DMS53 treated with DMSO at 0.1 percent for 48 hours (cell line): ENCODE results near the gene CLIC4.
"Not testable (repeated sequence)": the region's sequence is repeated elsewhere in the genome, so short reads cannot be mapped to it uniquely, and the experiment has no call there.

Experiments
- DNase-seq: peaks from one replicate; lab custom pipeline; 2025; ENCODE audit not compliant: unreplicated experiment; lab: John Stamatoyannopoulos, UW

Gene CLIC4

DNA sequence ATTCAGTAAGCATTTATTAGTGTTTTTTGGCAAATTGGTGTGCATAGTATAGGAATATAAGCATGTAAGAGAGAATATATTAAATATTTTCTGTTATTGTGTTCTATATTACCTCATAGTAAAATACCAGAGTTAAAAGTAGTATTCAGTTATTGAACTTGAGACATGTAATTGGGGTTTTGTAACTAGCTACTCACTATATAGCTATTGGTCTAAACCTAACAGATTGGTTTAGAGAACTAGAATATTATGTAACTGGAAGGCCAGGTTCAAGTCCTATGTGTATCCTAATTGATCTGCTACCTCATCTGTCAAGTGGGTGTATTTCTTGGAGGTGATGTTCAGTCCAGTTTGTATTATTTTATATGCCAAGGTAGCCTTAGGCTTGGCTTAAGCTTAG is 26.3 kb downstream of the CLIC4 start:
- DNase-seq = no peak

DNA sequence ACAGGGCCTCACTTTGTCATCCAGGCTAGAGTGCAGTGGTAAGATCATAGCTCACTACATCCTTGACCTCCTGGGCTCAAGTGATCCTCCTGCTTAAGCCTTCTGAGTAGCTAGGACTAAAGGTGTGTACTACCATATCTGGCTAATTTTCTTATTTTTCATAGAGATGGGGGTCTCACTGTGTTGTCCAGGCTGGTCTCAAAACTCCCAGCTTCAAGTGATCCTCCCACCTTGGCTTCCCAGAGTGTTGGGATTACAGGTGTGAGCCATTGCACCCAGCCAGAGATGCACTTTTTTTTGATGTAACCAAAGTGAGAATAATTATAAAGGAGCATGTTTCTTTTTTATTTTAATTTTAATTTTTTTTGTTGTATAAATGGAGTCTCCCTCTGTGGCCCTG is 28.4 kb downstream of the CLIC4 start:
- no peak for DNase-seq

DNA sequence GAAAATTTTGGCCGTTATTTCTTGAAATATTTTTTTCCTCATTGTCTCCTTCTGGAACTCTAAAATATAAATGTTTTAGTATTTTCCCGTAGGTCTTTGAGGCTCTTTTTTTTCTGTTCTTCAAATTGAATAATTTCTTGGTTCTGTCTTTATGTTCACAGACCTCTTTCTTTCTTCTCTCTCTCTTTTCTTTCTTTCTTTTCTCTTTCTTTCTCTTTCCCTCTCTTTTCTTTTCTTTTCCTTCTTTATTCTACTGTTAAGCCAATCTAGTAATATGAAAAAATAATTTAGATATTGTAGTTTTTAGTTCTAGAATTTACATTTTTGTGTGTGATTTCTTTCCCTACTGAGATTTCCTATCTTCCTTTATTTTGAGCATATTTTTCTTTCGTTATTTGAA is 30.1 kb downstream of the CLIC4 start:
- DNase-seq = no peak

DNA sequence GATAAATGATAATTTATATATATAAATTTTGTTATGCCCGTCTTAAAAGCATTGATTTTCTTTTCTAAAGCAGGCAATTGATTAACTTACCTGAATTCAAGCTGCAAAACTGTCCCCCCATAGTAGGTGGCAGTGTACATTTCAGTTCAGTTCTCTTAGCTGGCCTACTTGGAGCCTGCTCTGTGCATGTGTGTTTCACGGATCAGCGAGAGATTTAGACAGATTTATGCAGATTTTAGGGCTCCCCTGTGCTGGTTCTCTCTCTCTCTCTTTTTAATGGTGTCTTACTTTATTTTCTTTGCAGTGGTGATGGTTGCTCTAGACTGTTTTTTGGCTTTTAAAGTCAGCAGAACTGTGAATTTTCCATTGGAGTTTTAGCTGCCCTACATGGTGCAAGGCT is 30.7 kb downstream of the CLIC4 start:
- DNase-seq = no peak

DNA sequence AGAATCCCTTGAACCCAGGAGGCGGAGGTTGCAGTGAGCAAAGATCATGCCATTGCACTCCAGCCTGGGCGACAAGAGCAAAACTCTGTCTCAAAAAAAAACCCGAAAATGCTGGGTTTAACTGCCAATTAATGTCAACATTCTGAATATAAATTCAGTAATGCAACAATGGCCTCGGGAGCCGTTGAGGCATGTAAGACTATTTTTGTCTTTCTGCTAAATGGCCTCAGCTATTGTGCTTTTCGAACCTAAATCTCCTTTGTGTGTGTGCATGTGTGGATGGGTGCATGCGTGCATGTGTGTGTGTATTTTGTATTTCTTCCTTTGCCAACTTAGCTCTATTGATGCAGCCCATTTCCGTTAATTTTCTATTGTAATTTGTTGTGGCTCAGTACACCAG is 31.6 kb downstream of the CLIC4 start:
- DNase-seq = no peak

DNA sequence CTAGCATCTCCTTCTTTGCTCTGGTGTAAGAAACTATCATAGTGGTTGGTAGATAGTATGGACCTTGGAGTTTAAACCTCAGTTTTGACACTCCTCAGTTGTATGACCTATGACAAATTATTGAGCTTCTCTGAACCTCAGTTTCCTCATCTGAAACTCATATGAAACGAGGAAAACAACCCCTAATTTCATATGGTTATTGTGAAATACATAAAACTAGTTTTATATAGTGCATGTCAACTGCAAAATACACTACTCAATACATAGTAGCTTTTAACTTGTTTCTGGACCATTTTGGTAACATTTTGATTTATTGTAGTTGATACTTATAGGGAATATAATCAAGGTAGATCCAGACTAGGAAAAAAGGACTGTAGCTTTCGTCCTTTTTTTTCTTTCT is 32.9 kb downstream of the CLIC4 start:
- no peak for DNase-seq

DNA sequence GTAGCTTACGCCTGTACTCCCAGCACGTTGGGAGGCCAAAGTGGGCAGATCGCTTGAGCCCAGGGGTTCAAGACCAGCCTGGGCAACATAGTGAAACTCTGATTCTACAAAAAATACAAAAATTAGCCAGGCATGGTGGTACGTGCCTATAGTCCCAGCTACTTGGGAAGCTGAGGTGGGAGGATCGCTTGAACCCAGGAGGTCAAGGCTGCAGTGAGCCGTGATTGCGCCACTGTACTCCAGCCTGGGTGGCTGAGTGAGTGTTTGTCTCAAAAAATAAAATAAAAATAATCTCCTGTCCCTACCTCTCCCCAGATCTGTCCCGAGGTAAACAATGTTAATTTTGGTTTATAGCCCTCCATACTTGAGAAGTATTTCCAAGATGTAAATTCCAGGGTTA is 34.0 kb downstream of the CLIC4 start:
- DNase-seq = not testable (repeated sequence)

DNA sequence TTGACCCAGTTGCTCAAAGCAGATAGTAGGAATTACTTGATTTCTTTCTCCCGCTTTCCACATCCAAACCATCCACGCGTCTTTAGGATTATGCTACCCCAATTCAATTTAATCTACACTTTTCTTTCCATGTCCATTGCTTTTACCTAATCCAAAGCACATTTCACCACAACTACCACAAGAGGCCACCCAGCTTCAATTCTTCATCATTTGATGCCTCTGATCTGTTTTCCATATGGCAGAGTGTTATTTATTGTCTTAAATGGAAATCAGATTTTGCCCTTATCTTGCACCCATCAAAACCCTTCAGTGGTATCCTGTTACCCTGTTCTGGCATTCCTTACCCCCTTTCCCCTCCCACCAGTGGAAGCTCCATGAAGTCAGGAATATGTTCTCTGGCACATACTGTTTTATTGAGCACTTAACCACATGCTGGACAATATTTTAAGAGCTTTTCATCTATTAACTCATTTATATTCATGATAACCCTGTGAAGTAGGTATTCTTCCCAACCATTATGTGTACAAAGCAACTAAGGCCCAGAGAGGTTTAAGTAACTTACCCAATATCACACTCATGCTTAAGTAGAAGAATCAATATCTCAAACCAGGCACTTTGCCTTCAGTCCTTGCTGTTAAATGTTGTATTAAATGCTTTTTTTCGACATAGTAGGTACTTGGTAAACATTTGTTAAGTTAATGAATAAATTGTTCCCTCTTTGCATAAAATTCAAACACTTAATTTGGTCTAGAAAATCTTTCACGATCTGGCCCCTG is 34.6 kb downstream of the CLIC4 start:
- DNase-seq = no peak

DNA sequence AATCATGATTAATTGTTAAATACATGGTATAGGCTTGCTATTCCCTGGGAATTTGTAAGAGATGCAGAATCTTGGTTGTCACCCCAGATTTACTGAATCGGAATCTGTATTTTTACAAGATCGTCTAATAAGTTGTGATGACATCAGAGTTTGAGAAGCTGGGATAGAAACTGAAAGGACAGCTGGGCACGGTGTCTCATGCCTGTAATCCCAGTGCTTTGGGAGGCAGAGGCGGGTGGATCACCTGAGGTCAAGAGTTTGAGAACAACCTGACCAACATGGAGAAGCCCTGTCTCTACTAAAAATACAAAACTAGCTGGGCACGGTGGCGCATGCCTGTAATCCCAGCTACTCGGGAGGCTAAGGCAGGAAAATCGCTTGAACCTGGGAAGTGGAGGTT is 35.4 kb downstream of the CLIC4 start:
- DNase-seq = not testable (repeated sequence)

DNA sequence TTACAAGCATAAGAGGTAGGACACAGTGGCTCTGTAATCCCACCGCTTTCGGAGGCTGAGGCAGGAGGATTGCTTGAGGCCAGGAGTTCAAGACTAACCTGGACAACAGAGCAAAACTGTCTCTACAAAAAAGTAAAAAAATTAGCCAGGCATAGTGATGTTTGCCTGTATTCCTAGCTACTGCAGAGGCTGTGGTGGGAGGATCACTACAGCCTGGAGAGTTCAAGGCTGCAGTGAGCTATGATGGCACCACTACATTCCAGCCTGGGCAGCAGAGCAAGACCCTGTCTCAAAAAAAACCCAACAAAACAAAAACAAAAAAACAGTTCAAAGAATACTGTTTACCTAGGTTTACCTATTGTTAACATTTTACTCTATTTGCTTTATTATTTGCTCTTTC is 37.4 kb downstream of the CLIC4 start:
- no peak for DNase-seq

DNA sequence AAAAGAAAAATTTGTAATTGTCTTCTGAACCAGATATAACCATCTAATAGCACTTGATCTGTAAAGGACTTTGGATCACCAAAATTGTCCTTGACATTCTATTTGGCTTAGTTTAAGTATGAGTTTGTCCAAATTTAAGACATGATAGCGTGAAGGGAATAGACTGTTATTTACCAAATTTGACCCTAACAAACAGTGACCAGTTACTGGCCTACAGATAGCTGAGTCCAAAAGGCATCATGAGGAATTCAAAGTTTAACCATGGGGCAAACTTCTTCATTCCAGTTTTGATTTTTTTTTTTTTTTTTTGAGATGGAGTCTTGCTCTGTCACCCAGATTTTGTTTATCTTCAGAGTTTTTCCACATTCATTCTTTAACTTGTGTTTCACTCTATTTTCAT is 38.5 kb downstream of the CLIC4 start:
- DNase-seq = no peak

DNA sequence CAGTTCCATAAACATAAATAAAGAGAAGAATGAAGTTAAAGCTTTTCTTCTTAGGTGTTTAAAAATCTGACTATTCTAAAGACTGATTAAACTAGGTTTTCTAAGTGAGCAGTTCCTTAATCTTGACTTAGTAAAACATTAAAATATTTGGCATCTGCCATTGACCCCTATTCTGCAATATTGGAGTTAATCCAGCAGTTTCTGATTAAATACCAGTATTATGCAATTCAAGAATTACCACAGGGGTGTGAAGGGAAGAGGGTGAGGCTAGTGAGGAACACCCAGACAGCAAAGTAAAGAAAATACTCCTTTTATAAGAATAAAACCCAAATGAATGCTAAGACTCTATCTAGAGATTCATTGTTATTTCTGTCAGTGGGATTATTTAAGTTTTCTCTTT is 40.9 kb downstream of the CLIC4 start:
- DNase-seq = no peak

DNA sequence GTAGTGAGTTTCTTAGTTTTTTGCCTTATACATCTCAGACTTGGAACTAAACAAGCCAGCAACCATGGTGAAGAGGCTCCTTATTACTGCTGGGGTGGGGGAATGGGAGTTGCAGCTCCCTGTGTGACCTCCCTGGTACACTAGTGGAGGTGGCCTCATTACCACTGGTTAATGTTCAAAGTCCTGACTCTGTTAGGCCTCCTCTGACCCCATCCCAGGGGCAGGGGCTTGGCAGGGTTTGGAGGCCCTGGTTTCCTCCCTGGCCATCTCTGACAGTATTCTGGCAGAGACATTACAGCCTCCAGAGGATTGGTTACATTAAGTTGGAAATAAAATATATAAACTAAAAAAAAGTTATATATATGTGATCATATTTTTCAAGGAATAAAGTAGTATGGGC is 45.2 kb downstream of the CLIC4 start:
- DNase-seq = no peak

DNA sequence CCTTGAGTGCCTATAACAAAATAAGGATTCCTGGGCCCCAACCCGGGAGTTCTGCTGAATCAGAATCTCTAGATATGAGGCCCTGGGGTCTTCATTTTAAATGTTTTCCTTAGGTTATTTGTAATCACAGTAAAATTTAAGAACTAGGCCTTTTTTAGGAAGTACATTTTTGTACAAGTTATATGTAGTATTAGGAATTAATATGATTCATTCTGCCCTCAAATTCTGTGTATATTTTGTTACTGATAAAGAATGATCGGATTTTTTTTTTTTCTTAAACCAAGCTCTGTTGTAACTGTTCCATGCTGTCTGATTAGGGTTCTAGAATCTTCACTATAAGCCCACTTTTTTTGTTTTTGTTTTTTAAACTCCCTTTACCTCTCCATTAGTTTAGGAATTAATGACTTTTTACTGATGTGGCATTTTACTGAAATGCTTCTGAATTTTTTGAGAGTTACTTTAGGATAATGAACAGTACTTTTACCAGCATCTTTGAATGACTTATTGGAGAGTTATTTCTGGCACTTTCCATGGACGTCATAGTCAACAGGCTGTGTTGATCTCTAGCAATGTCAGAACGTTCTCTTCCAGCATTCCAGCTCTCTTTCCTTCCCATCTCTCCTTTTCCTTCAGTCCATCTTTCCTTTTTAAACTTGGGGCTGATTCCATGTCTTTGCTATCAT is 48.3 kb downstream of the CLIC4 start:
- DNase-seq = no peak

DNA sequence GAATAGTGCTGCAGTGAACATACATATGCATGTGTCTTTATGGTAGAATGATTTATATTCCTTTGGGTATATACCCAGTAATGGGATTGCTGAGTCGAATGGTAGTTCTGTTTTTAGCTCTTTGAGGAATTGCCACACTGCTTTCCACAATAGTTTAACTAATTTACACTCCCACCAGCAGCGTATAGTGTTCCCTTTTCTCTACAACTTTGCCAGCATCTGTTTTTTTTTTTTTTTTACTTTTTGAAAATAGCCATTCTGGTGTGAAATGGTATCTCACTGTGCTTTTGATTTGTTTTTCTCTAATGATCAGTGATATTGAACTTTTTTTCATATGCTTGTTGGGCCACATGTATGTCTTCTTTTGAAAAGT is 48.9 kb downstream of the CLIC4 start:
- not testable (repeated sequence) for DNase-seq

DNA sequence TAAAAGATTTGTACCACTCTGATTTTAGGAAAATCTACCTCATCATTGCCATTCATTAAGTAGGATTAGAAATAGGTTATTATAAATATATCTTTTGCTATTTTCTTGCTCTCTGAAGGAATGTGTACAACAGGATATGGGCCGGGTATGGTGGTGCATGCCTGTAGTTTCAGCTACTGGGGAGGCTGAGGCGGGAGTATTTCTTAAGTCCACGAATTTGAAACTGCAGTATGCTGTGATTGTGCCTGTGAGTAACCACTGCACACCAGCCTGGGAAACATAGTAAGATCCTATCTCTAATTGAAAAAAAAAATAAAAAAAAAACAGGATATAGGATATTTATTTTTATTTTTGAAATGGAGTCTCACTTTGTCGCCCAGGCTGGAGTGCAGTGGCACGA is 50.0 kb downstream of the CLIC4 start:
- DNase-seq = no peak

DNA sequence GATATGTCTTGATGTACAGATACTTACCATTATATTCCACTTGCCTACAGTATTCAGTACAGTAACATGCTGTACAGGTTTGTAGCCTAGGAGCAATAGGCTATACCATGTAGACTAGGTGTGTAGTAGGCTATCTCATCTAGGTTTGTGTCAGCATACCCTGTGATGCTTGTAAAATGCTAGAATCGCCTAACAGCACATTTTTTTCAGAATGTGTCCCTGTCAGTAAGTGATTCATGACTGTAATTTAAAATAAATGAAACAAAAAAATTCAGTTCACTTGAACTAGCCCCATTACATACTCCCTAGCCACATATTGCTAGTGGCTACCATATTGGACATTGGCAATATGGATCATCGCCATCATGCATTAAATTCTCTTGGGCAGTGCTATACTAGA is 51.3 kb downstream of the CLIC4 start:
- DNase-seq = no peak

DNA sequence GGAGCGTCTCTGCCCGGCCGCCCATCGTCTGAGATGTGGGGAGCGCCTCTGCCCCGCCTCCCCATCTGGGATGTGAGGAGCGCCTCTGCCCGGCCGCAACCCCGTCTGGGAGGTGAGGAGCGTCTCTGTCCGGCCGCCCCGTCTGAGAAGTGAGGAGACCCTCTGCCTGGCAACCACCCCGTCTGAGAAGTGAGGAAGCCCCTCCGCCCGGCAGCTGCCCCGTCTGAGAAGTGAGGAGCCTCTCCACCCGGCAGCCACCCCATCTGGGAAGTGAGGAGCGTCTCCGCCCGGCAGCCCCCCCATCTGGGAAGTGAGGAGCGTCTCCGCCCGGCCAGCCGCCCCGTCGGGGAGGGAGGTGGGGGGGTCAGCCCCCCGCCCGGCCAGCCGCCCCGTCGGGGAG is 54.0 kb downstream of the CLIC4 start:
- not testable (repeated sequence) for DNase-seq

DNA sequence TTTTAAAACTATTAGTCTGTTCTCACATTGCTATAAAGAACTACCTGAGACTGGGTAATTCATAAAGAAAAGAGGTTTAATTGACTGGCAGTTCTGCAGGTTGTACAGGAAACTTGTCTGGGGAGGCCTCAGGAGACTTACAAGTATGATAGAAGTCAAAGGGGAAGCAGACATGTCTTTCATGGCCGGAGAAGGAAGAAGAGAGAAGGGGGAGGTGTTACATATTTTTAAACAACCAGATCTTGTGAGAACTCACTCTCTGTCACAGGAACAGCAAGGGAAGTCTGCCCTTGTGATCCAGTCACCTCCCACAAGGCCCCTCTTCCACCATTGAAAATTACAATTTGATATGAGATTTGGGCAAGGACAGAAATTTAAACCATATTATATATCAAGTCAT is 55.9 kb downstream of the CLIC4 start:
- no peak for DNase-seq

DNA sequence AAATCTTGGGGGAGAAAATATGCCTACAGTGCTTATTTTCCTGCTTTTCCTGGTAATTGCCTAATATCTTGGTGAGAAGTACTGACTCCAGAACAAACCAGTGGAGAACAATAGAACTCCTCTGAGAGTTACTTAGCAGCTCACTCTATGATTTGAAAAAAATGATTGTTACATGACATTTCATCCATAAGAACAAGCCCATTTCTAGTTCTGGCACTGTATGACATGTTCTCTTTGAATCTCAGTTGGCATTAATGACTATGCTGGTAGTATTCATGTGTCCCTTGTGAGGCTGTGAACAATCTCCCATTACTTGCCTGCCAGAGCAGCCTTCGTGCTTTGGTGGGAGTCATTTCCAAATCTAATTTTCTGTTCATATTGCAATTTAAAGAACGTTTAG is 58.0 kb downstream of the CLIC4 start:
- DNase-seq = no peak

DNA sequence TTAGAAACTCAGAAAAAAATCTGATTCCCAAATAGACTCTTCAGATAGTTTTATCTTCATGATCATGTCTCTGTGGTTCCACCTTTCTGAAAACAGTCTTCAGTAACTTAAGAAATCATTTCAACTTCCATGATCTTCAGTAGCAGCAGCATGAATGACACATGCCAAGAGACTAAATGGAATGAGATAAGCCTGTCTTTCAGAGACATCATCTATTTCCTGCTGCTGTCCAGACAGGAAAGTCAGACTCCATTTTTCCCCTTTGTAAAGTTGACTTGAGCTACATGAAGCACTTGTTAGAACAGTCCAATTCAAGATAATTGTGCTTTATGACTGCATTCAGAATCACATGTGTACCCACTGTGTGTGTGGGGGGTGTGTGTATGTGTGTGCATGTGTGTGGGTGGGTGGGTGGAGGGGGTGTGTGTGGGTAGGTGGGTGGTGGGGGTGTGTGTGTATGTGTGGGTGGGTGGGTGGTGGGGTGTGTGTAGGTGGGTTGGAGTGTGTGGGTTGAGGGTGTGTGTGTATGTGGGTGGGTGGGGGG is 58.8 kb downstream of the CLIC4 start:
- no peak for DNase-seq

DNA sequence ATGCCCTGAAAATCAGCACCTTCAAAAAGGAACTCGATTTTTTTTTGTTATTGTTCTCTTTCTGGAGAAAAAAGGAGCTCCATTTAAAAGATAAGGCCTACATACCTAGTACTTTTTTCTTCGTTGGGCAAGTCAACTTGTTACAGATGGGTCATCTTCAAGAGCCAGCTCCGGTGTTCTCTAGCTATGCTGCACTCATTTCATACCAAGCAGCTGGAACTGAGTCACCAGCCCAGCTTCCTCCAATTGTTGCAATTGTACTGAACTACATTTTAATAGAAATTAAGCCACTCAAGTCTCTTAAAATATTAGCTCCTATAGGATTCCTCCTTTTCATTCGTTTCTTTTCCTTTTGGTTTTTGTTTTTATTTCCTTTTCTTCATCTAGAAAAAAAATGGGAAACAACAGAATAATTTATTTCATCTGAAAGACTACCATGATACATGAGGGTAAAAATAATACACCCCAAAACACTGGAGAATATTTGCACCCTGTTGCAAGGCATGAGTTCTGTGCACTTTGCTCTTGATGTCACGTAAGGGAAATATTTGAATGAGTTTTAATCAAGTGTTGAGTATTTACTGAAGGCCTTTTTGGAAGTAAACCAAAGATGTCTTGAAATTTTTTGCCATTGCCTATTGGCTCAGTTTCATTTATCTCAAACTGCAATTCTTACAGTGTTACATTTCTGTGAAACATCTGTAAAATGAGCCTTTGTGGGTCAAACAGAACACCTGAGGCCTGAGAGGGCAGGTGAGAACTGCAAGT is 60.5 kb downstream of the CLIC4 start:
- no peak for DNase-seq
